NCI-H146 (cell line): ENCODE results near the gene ADAMTSL3.
"Not testable (repeated sequence)": the region's sequence is repeated elsewhere in the genome, so short reads cannot be mapped to it uniquely, and the experiment has no call there.

Experiments
- DNase-seq: peaks from one replicate; lab custom pipeline; 2025; lab: John Stamatoyannopoulos, UW

Gene ADAMTSL3

DNA sequence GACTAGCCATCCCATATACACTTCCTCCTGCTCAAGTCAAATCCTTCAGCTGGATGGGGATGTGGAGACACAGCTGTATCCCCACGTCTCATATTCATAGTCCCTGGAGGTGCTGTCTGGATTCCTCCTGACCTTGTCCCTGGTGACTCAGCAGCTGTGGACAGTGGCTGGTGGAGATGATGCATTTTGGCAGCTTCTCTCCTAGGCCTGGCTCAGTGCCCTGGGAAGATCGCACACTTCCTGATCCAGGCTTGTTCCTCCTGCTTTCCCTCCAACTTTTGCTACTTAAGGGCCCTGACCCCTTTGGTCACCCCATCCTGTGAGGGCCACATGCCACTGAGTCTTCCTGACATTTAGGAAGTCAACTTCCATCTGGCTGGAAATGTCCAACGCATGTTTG is 44.4 kb downstream of the ADAMTSL3 start:
- no peak for DNase-seq

DNA sequence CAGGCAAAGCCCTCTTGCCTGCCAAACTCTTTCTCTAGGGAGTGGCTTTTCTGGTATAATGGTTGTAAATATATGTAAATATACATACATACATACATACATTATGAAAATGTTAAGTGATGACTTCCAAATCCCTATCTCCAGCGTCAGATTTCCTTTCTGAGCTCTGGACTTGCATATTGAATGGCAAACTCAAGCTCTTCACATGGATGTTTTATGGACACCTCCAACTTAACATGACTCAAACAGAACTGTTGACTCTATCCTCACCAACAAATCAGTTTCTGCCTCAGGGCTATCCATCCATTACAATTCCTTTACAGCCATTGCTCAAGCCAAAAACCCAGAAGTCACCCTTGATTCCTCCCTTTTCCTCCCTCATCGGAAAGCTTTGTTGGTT is 45.1 kb downstream of the ADAMTSL3 start:
- no peak for DNase-seq

DNA sequence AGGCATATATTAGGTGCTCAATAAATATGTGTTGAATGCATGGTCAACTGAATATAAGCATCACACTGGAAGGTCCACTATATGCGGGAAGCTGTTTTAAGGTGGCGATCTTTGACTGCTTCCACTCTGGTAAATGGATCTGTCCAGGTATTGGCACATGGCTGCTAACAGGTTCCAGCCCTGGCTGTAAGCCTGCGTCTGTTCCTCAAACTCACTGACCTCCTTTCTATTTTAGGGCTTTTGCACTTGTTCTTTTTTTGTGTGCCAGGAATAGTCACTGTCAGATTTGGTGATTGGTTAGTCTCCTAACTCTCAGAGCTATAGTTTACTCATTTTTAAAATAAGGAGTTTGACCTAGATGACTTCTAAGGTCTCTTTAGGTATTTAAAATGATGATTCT is 46.2 kb downstream of the ADAMTSL3 start:
- no peak for DNase-seq

DNA sequence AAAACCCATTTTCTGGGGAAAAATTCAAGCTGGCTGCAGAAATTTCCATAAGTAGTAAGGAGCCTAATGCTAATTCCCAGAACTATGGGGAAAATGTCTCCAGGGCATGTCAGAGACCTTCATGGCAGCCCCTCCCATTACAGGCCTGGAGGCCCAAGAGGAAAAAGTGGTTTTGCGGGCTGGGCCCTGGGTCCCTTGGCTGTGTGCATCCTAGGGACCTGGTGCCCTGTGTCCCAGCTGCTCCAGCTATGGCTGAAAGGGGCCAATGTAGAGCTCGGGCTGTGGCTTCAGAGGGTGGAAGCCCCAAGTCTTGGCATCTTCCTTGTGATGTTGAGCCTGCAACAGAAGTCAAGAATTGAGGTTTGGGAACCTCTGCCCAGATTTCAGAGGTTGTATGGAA is 48.4 kb downstream of the ADAMTSL3 start:
- not testable (repeated sequence) for DNase-seq

DNA sequence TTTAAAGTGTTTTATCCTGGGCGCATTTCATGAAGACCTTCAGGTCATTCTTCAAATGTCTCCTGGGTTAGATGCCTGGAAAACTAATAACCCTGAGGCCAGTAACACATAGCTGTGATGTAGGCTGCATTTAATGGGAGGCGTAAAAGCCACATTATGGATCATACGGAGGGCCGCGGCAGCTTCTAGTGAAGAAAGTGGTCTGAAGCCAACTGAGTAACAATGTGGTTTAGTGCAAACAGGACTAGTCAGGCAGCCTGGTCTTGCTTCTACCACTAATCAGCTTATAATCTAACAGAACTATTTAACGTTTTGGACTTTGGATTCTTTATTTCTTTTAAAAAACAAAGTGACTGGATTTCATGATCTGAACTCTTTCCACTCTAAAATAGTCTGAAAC is 54.4 kb downstream of the ADAMTSL3 start:
- DNase-seq, result no peak

DNA sequence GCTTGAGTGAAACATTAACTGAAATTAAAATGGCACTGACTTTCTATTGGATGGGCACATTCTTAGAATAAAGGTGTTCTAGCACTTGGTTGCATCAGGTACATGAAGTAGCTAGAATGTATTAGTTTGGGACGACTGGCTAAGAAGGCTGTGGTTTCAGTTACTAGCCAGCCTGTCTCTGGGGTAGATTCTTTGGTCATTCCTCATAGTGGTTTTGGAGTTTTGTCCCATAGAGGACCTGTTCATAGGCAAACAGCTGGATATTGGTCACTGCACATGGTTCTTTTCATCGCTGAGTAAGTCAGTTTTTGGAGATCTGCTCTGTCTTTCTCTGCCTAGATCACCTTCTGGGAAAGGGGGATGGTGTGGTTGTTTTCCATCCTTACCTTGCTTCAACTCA is 55.3 kb downstream of the ADAMTSL3 start:
- DNase-seq, result no peak

DNA sequence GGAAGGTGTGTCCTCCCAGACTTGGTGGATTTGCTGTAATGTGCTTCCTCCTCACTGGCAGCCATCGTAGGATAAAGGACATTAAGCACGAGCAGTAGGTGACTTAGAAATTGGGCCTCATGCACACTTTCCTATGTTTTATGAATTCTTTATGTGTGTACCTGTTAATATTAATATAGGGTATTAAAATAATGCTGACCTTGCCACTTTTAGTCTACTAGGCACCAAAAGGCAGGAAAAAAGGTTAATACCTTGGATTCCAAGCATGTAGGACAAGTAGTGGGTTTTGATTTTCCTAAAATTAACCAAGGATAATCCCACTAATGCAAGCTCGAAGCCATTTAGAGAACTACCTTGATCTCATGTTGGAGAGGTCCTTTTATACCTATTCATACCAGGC is 55.9 kb downstream of the ADAMTSL3 start:
- no peak for DNase-seq

DNA sequence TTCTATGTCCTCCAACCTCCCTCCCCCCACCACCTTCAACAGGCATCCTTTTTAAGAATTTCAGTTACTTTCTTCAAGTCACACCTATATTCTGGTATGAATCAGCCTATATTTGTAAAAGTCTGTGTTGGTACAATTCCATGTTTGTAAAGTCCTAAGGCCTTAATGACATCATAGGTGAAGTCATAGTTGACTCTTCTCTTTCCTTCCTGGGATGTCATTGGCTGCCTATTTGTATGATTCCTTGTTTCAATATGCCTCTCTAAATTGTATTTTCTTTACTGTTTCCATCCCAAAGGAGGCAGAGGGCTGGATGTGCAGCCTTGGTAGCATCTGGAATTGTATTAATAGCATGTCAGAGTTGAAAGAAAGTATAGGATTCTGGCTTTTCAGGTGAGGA is 56.5 kb downstream of the ADAMTSL3 start:
- DNase-seq, result no peak

DNA sequence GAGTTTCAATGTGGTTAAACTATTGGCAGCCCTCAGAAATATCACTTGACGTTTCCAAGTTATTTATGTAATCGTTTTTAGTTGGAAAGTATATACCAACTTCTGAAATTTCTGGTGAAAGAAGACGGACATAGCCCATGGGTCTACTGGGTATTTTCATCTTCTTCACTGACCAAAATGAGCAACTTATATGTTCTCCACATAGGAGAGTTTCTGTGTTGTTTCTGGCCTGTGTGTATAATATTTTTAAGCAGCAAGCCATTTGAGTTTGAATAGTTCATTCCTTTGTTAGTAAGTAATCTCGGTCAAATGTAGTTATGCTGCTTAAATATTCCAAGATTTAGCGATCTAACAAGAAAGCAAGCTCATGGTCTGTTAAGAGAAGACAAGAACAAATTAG is 57.3 kb downstream of the ADAMTSL3 start:
- DNase-seq, result no peak

DNA sequence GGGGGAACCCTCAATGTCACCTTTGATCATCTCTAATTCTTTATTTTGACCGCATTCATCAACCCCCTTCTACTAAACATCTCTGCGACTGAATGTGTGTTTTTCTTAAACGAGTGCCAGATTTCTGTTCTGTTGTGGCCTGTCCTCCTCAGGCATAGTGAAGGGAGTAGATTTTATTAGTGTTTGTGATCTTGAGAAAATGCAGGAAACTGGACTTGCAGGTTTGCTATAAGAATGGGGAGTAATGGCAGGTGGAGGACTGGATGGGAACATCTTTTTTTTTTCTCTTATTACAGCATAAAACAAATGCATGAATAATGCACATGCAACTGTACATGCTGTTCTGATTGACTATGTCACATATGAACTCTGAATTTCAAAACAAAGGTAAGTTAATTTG is 59.3 kb downstream of the ADAMTSL3 start:
- DNase-seq, result no peak

DNA sequence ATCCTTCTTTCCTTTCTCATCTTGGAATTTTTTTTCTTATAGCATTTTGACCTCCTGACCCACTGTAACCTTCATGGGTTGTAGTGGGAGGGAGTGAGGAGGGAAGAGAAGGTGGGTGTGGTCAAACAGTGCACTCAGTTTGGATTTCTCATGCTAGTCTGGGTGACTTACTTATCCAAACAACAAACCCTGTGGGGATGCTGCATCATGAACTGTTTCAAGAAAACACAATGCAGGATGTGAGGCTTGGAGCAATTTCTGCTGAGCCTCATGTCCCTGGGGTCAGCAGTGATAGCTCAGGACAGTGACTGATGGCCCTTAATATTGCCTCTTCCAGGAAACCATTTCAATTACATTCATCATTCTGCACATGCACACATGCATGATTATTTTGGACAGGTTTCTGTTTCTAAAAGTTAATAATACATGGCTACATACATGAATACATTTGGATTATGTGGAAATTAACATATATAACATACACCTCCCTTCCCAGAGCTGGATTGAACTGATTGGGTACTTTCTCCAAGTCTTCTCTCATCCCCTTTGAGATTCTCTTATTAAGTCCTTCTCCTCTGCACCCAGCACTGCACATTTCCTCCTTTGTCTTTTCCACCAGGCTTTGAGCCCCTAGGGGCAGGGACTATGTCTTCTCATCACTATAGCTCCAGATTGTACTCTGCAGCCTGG is 61.2 kb downstream of the ADAMTSL3 start:
- no peak for DNase-seq

DNA sequence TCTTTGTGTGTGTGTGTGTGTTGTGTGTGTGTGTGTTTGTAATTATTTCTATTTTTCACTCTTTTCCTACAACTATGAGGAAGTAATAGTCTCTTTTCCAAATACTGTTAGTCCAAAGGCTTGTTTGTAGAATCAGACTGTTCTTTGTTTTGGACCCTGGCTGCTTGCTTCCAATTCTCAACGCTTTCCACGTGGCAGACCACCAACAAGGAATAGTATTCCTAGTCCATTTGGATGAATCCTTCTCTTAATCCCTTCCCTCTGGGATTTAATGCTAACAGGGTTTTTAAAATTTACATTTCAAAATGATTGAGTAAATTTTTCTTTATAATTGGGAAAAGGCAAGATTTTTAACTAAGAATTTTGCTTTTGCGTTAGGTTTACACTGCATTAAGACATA is 62.7 kb downstream of the ADAMTSL3 start:
- no peak for DNase-seq

DNA sequence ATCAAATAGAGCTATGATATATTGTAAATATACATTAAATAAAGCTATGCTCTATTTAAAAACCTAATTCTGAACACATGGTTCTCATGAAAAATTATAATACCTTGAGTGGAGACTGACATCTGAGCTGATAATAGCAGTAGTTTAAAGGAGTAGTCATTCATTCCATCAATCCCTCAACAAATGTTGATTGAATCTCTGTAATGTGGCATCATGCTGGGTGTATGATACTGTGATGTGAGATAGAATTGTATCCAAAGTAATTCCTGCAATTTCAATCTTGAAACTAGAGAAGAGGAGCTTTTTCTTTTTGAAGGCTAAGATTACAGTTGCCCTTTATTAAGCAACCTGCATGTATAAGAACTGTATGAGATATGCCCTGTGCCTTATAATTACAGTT is 63.1 kb downstream of the ADAMTSL3 start:
- DNase-seq, result no peak

DNA sequence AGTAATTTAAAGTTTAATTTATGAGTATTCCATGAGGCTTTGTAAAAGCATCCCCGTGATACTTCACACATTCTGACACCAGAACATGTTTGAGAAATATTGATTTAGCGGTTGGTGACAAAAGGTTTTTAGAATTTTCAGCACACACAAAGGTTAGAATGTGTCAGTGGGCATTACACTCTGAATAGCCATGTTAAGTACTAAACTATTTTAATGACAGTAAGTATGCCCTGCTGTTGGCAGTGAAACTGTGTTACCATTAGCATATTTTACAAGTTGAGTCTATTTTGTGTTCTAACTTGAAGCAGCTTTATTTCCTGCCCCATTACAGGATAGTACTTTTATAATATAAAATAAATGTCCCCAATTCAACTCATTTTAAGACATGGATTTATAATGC is 66.5 kb downstream of the ADAMTSL3 start:
- no peak for DNase-seq

DNA sequence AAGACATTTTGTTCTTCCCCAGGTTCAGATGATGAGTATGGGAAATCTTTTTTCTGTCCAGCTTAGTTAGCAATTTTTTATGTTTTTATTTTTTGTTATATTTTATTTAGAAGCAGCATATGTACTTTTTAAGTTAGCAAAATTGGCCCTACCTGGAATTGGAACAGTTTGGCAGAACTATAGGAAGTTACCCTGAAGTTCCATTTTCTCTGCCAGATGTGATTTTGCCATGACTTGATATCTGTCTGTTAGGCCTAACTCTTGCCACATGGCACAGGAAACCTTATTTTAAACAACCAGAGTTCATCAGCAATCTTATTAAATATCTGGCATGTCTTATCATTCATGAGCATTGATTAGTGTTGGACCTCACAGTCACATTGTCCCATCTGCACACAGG is 67.1 kb downstream of the ADAMTSL3 start:
- no peak for DNase-seq

DNA sequence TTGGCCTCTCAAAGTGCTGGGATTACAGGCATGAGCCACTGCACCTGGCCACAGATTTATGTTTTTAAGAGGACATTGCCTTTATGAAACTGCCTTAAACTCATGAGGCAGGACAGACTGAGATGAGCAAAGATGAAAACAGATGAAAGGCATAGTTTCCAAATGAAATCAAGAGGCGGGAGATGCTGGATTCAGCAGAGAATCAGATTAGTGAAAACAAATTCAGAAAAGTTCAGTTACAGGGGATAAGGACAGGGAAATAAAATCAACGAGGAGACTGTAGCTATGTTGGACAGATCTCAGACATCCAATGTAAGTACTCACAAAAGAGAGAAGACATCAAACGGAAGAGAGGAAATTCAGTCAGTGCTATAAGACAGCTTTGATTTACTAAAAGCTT is 68.1 kb downstream of the ADAMTSL3 start:
- no peak for DNase-seq

DNA sequence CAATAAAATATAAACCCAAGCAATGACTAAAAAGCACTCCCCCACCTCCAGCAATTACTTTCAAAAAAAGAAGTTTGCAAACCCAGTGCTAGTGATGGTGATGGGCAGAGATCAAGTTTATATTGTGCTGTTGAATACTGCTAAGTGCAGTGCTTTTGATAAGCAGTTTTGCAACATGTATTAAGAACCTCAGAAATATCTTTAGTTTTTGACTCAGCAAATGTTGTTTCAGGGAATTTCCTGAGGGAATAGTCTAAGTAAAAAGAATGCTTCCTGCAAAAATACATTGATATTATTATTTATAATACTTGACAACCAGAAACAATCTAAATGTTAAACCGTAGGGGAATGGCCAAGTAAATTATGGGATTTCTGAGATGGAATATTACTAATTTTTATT is 69.3 kb downstream of the ADAMTSL3 start:
- DNase-seq, result no peak

DNA sequence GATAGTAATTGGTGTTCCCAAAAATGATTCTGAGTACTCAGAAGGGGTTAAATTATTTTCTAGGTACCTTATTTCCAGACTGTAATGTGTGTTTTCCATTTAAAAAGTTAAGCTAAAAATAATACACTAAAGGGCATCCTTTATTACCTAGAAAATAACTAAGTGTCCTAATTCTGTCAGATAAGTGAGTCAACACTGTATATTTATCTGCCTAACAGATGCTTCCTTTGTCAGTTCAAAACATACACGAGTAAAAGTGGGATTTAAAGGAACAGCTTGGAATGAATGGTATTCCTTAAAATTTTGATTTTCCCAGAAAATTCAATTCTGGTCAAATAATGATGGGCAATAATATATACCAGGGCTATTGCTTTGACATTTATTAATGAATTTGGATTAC is 78.3 kb downstream of the ADAMTSL3 start:
- no peak for DNase-seq

DNA sequence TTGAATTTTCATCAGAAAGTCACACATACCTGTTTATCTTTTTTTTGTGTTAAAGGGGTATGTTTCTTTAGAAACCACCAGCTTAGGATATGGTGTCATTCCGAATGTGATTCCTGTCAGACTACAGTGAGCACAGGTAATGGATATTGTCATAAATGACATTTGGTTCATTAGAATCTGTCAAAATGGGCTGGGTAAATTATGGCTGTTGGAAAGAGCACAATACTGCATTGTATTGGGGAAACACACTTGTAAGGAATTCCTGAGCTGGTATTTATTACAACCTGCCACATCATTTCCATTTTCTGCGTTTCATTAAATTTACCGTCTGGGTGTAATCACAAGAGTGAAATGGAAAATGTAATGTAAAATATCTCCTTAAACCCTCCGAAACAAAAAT is 78.8 kb downstream of the ADAMTSL3 start:
- DNase-seq, result no peak

DNA sequence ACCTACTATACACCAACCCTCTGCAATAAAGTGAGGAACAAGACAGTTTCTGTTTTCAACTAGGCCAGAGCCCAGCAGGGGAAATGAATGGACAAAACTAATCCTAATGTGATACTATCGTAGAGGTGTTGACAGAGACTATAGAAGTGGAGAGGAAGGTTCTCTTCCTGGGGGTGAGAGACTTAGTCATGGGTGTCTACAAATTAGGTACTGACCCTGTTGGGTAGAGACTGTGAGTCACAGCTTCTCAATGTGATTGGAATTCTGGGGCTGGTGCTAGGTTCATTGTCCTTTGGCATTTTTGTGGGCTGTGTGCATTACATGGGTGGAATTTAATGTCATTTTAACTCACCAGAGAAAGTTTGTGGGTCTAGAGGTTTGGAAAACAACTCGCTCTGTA is 79.3 kb downstream of the ADAMTSL3 start:
- DNase-seq, result no peak

DNA sequence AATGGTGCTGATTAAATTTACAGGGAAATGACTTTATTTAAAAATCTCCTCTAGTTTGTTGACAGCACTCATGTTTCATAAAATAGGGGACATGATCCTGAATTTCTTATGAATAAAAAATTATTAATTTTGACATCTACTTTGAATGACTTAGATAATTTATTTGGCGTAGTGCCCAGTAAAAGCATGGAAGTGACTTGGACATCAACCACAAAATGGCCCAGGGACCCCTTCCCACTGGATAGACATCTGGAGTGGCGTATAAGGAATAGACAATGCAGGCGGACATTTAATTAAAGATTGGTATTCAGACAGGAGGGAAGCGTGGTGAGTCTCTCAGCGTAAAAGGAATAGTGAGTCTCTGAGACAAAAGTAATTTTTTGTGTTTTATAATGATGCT is 79.8 kb downstream of the ADAMTSL3 start:
- no peak for DNase-seq

DNA sequence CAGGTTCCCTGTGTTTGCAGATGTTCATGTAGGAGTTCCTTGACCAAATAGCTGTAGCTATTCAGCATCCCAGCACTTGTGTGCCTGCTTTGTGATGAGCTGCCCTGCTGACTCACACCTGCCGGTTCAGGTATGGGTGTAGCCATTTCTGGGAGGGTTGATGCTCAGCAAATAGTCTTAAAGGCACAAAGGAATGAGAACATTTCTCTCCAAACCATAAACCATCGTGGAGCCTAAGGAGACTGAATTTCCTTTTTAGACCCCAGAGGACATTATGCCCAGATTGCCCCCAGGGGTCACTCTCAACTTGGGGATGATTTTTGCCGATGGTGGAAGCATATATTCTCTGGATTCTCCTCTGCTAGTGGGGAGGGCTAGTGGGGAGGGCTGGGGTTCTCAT is 80.6 kb downstream of the ADAMTSL3 start:
- DNase-seq, result no peak

DNA sequence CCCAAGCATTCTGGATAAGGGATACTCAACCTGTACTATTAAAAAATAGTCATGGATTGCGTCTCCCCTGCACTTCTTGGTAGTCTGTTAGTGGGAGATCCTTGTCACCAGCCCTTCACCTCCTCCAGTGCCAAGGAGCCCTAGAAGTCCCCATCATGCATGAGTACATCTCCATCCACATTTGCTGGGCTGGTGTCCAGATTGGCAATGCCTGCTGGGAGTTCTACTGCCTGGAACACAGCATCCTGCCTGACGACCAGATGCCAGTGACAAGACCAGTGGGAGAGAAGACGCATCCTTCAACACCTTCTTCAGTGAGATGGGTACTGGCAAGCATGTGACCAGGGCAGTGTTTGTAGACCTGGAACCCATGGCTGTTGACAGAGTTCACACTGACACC is 85.7 kb downstream of the ADAMTSL3 start:
- DNase-seq, result no peak

DNA sequence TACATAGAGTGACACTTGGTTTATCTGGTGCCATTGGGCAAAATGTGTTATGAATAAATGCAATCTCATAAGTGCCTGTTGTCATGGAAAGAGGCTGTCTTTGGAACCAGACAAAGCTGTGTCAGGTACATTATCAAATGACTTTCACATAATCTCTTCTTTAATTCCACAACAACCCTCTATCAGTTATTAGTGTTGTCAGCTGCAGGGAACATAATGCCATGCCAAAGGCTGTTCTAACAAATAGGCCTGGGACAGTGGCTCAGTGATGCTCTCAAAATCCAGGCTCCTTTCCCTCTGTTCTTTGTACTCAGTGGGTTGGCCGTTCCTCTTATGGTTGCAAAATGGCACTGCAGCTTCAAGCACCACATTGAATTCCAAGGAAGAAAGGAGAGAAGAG is 91.8 kb downstream of the ADAMTSL3 start:
- no peak for DNase-seq

DNA sequence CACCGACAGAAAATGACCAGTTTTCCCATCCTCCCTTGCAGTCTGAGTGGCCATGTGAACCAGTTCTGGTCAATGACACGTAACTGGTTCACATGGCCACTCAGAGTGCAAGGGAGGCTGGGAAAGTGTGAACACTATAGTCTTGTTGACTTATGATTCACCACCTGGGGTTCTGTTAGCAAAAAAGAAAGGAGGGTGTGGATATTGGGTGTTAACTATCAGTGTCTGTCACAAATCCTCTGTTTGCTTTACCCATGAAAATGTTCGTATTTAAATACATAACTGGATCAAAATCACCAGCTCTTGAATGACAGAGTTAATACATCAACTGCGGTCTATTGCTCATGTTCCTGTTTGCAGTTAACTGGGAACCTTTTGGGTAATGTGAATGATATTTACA is 92.3 kb downstream of the ADAMTSL3 start:
- DNase-seq, result no peak
